AG08395 (cell line): ENCODE measurements around the gene PTH2R.
"Not testable (repeated sequence)": the region's sequence is repeated elsewhere in the genome, so short reads cannot be mapped to it uniquely, and the experiment has no call there.

Source experiments
- DNase-seq: peaks from one replicate; pipeline ENCODE4 v3.0.0; 2012; ENCODE audit warnings: mixed read lengths, low spot score

The PTH2R gene

GRCh38 chr2:208482453-208483015 lies 75.9 kb downstream of the PTH2R start:
- DNase-seq, result not testable (repeated sequence)

- no peak for DNase-seq
Observed at GRCh38 chr2:208485390-208485789, 78.8 kb downstream of the PTH2R start.

- no peak for DNase-seq
Observed at GRCh38 chr2:208488686-208489564, 82.3 kb downstream of the PTH2R start.

GRCh38 chr2:208489687-208490086 lies 83.1 kb downstream of the PTH2R start:
- no peak for DNase-seq

- no peak for DNase-seq
Observed at GRCh38 chr2:208490492-208490891, 83.9 kb downstream of the PTH2R start.

- DNase-seq, result no peak
Observed at GRCh38 chr2:208491641-208492040, 85.0 kb downstream of the PTH2R start.

GRCh38 chr2:208492069-208492468 lies 85.5 kb downstream of the PTH2R start:
- DNase-seq, result no peak

- no peak for DNase-seq
Observed at GRCh38 chr2:208493186-208493585, 86.6 kb downstream of the PTH2R start.

- no peak for DNase-seq
Observed at GRCh38 chr2:208496129-208496528, 89.5 kb downstream of the PTH2R start.

- no peak for DNase-seq
Observed at GRCh38 chr2:208501206-208501605, 94.6 kb downstream of the PTH2R start.

- no peak for DNase-seq
Observed at GRCh38 chr2:208502288-208502687, 95.7 kb downstream of the PTH2R start.

GRCh38 chr2:208505365-208505764 lies 98.8 kb downstream of the PTH2R start:
- not testable (repeated sequence) for DNase-seq

GRCh38 chr2:208509586-208509985 lies 103.0 kb downstream of the PTH2R start:
- DNase-seq, result no peak

- DNase-seq, result no peak
Observed at GRCh38 chr2:208511016-208511415, 104.4 kb downstream of the PTH2R start.

- DNase-seq, result no peak
Observed at GRCh38 chr2:208511573-208511972, 105.0 kb downstream of the PTH2R start.

- no peak for DNase-seq
Observed at GRCh38 chr2:208515099-208515498, 108.5 kb downstream of the PTH2R start.

- not testable (repeated sequence) for DNase-seq
Observed at GRCh38 chr2:208523069-208523468, 116.5 kb downstream of the PTH2R start.

GRCh38 chr2:208525165-208525564 lies 118.6 kb downstream of the PTH2R start:
- not testable (repeated sequence) for DNase-seq

- DNase-seq, result no peak
Observed at GRCh38 chr2:208529796-208530195, 123.2 kb downstream of the PTH2R start.

GRCh38 chr2:208531361-208531760 lies 124.8 kb downstream of the PTH2R start:
- no peak for DNase-seq

- not testable (repeated sequence) for DNase-seq
Observed at GRCh38 chr2:208535578-208535977, 129.0 kb downstream of the PTH2R start.

GRCh38 chr2:208541461-208541988 lies 134.9 kb downstream of the PTH2R start:
- no peak for DNase-seq

GRCh38 chr2:208541989-208542464 lies 135.4 kb downstream of the PTH2R start:
- DNase-seq, result no peak
